GM19468 (cell line): ENCODE results near the gene ASIC4.

Experiments
- ATAC-seq: cut with Tn5 transposase; IDR thresholded peaks from one replicate; pipeline ENCODE4 v1.9.1; 2021; ENCODE audit warnings: mild to moderate bottlenecking, moderate library complexity, moderate number of reproducible peaks; ENCODE audit not compliant: unreplicated experiment; ENCODE audit errors: extremely low read depth

The ASIC4 gene

GRCh38 chr2:219478916-219479315 lies 35.4 kb upstream of the ASIC4 start:
- no peak for ATAC-seq

GRCh38 chr2:219480004-219480403 lies 34.3 kb upstream of the ASIC4 start:
- ATAC-seq: no peak

- no peak for ATAC-seq
Measured at GRCh38 chr2:219482674-219483405, 31.4 kb upstream of the ASIC4 start.

GRCh38 chr2:219483451-219484342 lies 30.6 kb upstream of the ASIC4 start:
- no peak for ATAC-seq

- no peak for ATAC-seq
Measured at GRCh38 chr2:219484343-219485200, 29.7 kb upstream of the ASIC4 start.

GRCh38 chr2:219485201-219485580 lies 29.1 kb upstream of the ASIC4 start:
- ATAC-seq: no peak

GRCh38 chr2:219486380-219486959 lies 27.8 kb upstream of the ASIC4 start:
- ATAC-seq: no peak

- ATAC-seq: no peak
Measured at GRCh38 chr2:219488149-219488843, 26.0 kb upstream of the ASIC4 start.

- no peak for ATAC-seq
Measured at GRCh38 chr2:219488844-219489194, 25.5 kb upstream of the ASIC4 start.

- no peak for ATAC-seq
Measured at GRCh38 chr2:219489315-219489714, 25.0 kb upstream of the ASIC4 start.

- no peak for ATAC-seq
Measured at GRCh38 chr2:219490186-219490585, 24.1 kb upstream of the ASIC4 start.

- ATAC-seq: no peak
Measured at GRCh38 chr2:219490600-219491130, 23.6 kb upstream of the ASIC4 start.

GRCh38 chr2:219491278-219491963 lies 22.9 kb upstream of the ASIC4 start:
- no peak for ATAC-seq

- no peak for ATAC-seq
Measured at GRCh38 chr2:219492575-219492974, 21.7 kb upstream of the ASIC4 start.

GRCh38 chr2:219493086-219493485 lies 21.2 kb upstream of the ASIC4 start:
- ATAC-seq: no peak

- no peak for ATAC-seq
Measured at GRCh38 chr2:219494952-219495530, 19.2 kb upstream of the ASIC4 start.

GRCh38 chr2:219495531-219496122 lies 18.7 kb upstream of the ASIC4 start:
- no peak for ATAC-seq

- ATAC-seq: no peak
Measured at GRCh38 chr2:219496247-219496824, 17.9 kb upstream of the ASIC4 start.
